GM19193 (cell line): ENCODE data around the gene ACTA2.

Experiments
- POLR2A ChIP-seq: IDR thresholded peaks from 4 replicates; pipeline ENCODE4 v1.6.1; 2011; ENCODE audit not compliant: insufficient read depth, insufficient read length; ENCODE audit errors: extremely low read depth

The ACTA2 gene

GRCh38 chr10:88952647-88953111 is at the start of gene ACTA2:
Gene ACTA2, minus strand, starts transcription at chr10:88952773. Its CDS starts 3,843 bp downstream, at chr10:88948930.
- TF ChIP-seq POLR2A: no peak

DNA sequence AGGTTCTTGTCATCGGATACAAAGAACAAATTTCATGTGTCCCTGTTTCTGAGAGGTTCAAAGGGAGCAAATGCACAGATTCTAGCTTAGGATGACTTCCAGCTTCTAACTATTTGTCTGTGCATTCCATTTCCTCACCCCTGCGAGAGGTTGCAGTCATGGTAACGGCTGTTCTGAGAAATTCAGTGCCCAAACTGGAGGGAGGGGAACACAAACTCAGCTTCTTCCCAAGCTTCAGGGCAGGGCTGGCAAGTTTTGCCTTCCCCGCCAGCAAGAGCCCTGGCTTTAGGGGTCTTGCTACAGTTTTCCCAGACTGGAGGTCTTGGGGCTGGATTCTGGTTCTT is 49.1 kb upstream of the ACTA2 start:
- no peak for TF ChIP-seq POLR2A

- no peak for TF ChIP-seq POLR2A
These were observed 48.6 kb upstream of the ACTA2 start for GRCh38 chr10:89001024-89001728.

- TF ChIP-seq POLR2A: no peak
These were observed 47.1 kb upstream of the ACTA2 start for GRCh38 chr10:88999625-89000024.

DNA sequence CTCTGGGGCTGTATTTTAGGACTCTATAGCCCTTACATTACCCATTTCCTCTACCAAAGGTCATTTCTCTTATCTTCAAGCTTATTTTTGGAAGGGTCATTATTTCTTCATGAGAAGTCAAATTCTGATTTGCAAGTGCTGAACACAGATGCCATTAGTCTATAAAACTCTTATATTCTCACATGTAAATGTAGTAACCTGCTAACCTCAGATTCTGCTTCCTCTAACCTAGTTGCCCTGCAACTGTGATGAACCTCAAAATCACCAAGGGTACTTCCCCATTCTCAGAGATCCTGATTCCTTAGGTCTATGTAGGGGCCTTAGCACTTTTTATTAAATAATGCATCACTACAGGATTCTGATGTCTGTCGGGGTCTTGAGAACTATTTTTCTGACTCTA is 44.4 kb upstream of the ACTA2 start:
- no peak for TF ChIP-seq POLR2A

DNA sequence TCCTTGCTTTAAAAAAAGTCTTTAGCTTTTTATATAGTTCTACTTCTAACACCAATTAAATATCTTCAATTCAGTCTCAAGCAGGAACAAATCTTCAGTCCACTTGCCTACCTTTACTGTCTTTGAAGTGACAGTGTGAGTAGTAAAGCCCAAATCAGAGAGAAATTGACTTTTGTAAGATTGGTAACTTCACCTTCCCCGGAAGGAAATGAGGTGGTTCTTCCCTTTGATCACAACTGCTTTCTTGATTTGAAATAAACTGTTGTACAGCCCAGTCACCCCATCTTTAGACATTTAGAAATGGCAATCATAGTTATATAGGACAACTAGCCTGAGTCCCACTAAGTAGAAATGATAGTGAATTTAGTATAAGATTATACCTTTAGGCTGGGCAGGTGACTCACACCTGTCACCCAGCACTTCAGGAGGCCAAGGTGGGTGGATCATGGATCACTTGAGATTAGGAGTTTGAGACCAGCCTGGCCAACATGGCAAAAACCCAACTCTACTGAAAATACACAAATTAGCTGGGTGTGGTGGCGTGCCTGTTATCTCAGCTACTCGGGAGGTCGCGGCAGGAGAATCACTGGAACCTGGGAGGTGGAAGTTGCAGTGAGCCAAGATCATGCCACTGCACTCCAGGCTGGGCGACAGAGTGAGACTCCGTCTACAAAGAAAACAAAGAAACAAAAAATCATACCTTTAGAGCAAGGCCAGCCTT is 42.7 kb upstream of the ACTA2 start:
- TF ChIP-seq POLR2A: no peak

- TF ChIP-seq POLR2A: no peak
These were observed 41.4 kb upstream of the ACTA2 start for GRCh38 chr10:88994019-88994418.

DNA sequence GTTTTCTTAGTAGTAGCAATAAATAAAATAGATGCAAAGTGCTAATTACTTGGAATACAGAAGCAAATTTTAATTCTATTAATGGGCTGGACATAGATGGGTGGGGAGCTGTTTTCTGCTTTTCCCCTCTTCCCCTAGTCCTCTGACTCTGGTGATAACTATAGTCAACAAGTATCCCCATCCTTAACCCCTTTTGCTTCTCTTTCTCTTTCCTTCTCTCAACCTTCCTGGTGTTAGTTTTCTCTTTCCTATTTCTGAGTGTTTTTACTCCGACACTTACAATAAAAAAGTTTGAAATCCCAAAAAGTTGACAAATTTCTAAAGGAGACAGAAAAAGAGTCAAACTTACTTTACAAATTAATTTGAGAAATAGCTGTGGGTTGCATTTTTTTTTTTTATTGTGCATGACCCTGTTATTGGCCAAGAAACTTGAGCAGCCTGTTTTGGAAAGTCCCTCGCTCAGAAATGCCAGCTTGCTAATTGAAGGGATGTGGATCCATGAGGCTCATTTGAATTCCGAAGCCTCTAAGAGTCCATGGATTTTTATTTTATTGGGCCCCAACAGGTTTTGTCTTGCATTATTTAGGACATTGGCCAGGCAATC is 40.5 kb upstream of the ACTA2 start:
- TF ChIP-seq POLR2A: no peak

DNA sequence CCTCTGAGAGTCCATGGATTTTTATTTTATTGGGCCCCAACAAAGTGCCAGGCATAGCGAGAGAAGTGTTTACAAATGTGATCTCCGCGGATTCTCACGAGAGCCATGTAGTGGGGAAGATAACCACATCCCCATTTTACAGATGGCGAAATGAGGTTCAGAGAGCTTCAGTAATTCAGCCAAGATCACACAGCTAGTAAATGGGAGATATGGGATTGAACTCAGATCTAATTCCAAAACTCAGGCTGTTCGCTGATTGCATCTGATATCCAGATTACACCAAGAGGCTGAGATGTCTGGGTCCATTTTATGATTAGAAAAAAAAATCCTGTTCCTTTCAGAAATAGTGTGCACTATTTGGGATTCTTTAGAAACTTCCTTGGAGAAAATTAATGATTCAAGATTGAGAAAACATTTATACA is 39.3 kb upstream of the ACTA2 start:
- TF ChIP-seq POLR2A: no peak

DNA sequence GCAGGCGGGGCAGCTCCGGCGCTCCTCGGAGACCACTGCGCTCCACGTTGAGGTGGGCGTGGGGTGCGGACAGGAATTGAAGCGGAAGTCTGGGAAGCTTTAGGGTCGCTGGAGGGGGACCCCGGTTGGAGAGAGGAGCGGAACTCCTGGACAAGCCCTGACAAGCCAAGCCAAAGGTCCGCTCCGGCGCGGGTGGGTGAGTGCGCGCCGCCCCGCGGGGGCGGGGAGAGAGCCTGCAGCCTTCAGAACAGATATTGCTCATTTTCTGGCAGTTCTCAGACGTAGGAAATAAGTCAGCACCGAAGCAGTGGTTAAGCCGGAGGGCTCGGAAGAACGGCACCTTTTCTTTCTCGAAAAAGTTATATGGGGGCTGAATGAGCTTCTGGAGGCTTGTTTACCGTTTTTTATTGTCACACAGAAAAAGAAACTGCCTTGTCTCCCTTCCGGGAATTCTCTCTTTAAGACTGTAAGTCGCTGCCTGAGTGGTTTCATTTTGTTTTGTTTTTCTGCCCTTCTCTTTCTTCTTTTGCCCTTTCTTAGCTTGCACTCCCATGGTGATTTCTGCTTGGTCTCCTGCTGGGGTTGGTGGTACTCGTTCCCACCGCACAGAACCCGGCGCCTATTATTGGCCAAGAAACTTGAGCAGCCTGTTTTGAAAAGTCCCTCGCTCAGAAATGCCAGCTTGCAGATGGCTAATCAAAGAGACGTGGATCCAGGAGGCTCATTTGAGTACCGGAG is 38.8 kb upstream of the ACTA2 start:
- peak; percentile 1 for TF ChIP-seq POLR2A

GRCh38 chr10:88990384-88991160 is 38.0 kb upstream of the ACTA2 start, which contains the start of gene FAS:
Gene FAS, plus strand, starts transcription at chr10:88990798. Its CDS starts 79 bp downstream, at chr10:88990877.
- peak; percentile 86 for TF ChIP-seq POLR2A

GRCh38 chr10:88989824-88990383 is 37.3 kb upstream of the ACTA2 start:
- no peak for TF ChIP-seq POLR2A

DNA sequence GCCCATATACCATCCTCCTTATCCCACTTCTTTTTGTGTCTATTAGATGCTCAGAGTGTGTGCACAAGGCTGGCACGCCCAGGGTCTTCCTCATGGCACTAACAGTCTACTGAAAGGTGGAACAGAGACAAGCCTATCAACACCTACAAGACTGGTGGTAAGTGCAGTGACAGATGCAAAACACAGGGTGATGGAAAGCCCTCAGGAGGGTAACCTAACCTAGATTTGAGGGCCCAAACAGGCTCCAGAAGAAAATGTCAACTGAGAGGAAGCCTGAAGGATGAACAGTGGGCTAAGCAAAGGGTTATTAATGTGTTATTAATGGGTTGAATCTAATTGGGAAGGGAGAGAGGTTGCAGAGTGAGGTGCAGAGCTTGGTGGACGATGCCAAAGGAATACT is 36.9 kb upstream of the ACTA2 start:
- no peak for TF ChIP-seq POLR2A

- no peak for TF ChIP-seq POLR2A
These were observed 35.3 kb upstream of the ACTA2 start for GRCh38 chr10:88987840-88988239.

DNA sequence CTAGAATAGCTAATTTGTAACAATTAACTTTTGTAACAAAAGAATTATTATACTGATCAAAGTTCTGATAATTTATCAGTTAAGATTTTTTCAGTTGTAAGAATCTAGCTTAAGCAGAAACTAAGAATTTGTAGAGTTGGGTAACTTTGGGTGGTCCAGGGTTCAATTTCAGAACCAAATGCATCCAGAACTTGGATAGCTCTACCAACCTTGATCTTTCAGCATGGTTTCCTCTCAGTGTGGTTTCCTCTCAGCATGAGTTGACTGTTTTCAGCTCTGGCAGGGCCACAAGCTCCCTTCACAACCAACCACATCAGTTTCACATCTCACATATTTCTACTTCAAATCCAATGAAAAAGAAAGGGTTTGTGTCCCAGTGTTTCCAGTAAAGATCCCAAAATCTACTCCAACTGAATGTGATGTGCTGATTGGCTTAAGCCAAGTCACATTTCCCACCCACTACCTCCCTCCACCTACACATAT is 34.7 kb upstream of the ACTA2 start:
- TF ChIP-seq POLR2A: no peak
